ENCODE results near the gene HNRNPUL1. TPM values are rescaled to one million over a fixed set of nuclear protein-coding genes. Genes with fewer than 3 reads are reported as not detected.

The HNRNPUL1 gene
- total RNA-seq, 1 experiment from 2014 or later, result 315 TPM

- Histone ChIP-seq H3K27ac (ENCODE audit: insufficient read length, low read depth, low read length) (no peak overlapping the region), H2AFZ (ENCODE audit: low read length) (no peak overlapping the region), H3K4me1 (ENCODE audit: insufficient read depth, low read length) (no peaks in the 10 kb centered on the region), H3K23ac (ENCODE audit: insufficient read length, low read depth, low read length) (no peak overlapping the region), H4K91ac (ENCODE audit: insufficient read length, low read depth, low read length) (no peak overlapping the region), H3K4ac (ENCODE audit: low read depth, low read length) (no peak overlapping the region), H2BK120ac (ENCODE audit: low read depth, low read length, poor library complexity, severe bottlenecking) (no peak overlapping the region), H3K79me1 (ENCODE audit: insufficient read depth, low read depth, low read length, poor library complexity, severe bottlenecking) (no peaks in the 10 kb centered on the region), H2BK20ac (ENCODE audit: low read depth, low read length, poor library complexity, severe bottlenecking) (no peak overlapping the region), H3K23me2 (ENCODE audit: insufficient read length, low read depth, low read length, poor library complexity, severe bottlenecking) (no peaks in the 10 kb centered on the region), H3K27me3 (ENCODE audit: insufficient read depth, low read length) (no peaks in the 10 kb centered on the region; the same call in 1 of the 2 replicates), H3K18ac (ENCODE audit: insufficient read length, low read depth, low read length) (no peak overlapping the region), H2AK5ac (ENCODE audit: insufficient read length, low read length) (no peak overlapping the region), H3T11ph (ENCODE audit: low read length) (no peak overlapping the region), H3K56ac (ENCODE audit: insufficient read length, low read depth, low read length) (no peak overlapping the region), H2BK12ac (ENCODE audit: insufficient read length, low read depth, low read length) (no peak overlapping the region), H4K8ac (replicated peaks; ENCODE audit: insufficient read length, low read depth, low read length) (no peak overlapping the region), H4K5ac (ENCODE audit: insufficient read length, low read depth, low read length) (no peak overlapping the region), H4K20me1 (ENCODE audit: control insufficient read depth, insufficient read depth, insufficient read length) (no peaks in the 10 kb centered on the region), H3K4me2 (ENCODE audit: insufficient read depth, insufficient read length, low read length) (no peak overlapping the region), H2BK5ac (ENCODE audit: insufficient read length, low read length) (no peak overlapping the region), H3K9me3 (ENCODE audit: control insufficient read depth, low read depth, low read length) (no peaks in the 10 kb centered on the region), H3K79me2 (ENCODE audit: insufficient read depth, low read length) (no peaks in the 10 kb centered on the region), H3K14ac (ENCODE audit: insufficient read depth, low read length) (no peak overlapping the region), H3K9ac (ENCODE audit: extremely low read depth, insufficient read length, low read length) (no peak overlapping the region), H2BK15ac (ENCODE audit: low read depth, low read length) (no peak overlapping the region)
- Mint-ChIP-seq H3K27ac (peak overlapping the region; percentile 8 to 85 (median 23); a peak in 4 of 7 replicates), H3K4me3 (no peak overlapping the region), H3K27me3 (ENCODE audit: low read depth) (no peaks in the 10 kb centered on the region), H3K36me3 (ENCODE audit: insufficient read depth in 1 of 3, low read depth in 3 of 3) (peaks cover 69 to 100% (median 97%) of the 10 kb centered on the region in 3 experiments), H3K9me3 (no peaks in the 10 kb centered on the region), H3K4me1 (no peaks in the 10 kb centered on the region)
- TF ChIP-seq CTCF (conservative IDR thresholded peaks at IDR 0.05), result no peak
- no peak for DNase-seq
- WGBS (ENCODE audit: extremely low coverage, insufficient read length, low lambda C conversion rate), result no CpG with 5 or more reads among the region's 4 CpGs
Observed at GRCh38 chr19:41298348-41298964, 34.3 kb downstream of the HNRNPUL1 start.

Data from H9 (cell line).